Measurements from ENCODE around the gene ACCSL.

DNA sequence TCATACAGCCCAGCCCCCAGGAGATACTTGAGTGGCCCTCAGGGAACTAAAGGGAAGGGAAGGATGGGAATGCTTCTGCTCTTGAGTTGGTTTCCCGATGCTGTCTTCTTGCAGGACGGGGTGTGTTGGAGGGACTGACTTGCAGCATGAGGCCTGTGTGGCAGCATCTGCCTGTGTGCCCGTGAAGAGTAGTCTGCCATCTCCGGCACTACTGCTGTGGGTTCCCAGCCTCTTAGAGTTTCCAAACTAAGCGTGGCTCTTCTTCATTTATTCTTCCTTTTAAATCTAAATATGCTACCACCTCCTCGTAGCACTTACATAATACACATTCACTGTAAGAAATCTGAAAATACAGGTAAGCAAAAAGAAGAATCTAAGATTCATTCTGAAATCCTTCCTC is 60.5 kb downstream of the ACCSL start:
- TF ChIP-seq, protein P1, sequence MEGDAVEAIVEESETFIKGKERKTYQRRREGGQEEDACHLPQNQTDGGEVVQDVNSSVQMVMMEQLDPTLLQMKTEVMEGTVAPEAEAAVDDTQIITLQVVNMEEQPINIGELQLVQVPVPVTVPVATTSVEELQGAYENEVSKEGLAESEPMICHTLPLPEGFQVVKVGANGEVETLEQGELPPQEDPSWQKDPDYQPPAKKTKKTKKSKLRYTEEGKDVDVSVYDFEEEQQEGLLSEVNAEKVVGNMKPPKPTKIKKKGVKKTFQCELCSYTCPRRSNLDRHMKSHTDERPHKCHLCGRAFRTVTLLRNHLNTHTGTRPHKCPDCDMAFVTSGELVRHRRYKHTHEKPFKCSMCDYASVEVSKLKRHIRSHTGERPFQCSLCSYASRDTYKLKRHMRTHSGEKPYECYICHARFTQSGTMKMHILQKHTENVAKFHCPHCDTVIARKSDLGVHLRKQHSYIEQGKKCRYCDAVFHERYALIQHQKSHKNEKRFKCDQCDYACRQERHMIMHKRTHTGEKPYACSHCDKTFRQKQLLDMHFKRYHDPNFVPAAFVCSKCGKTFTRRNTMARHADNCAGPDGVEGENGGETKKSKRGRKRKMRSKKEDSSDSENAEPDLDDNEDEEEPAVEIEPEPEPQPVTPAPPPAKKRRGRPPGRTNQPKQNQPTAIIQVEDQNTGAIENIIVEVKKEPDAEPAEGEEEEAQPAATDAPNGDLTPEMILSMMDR (IDR thresholded peaks at IDR 0.05) = no peak
- TF ChIP-seq JUND (IDR thresholded peaks at IDR 0.05) (no peak), RCOR1 (IDR thresholded peaks at IDR 0.05; ENCODE audit: low read length) (no peak), EZH2phosphoT487 (IDR thresholded peaks at IDR 0.05; ENCODE audit: borderline replicate concordance, low read depth) (no peak), POLR2AphosphoS5 (IDR thresholded peaks at IDR 0.05; ENCODE audit: low read depth, low read length) (no peak), EP300 (IDR thresholded peaks at IDR 0.05; ENCODE audit: borderline replicate concordance in 1 of 2, low read depth in 1 of 2, low read length in 1 of 2) (no peak), MXI1 (IDR thresholded peaks at IDR 0.05; ENCODE audit: low read depth, low read length) (no peak), RXRA (IDR thresholded peaks at IDR 0.05; ENCODE audit: borderline replicate concordance, low read depth) (no peak), SIN3A (IDR thresholded peaks at IDR 0.05; ENCODE audit: borderline replicate concordance, low read depth, low read length) (no peak), YY1 (IDR thresholded peaks at IDR 0.05; ENCODE audit: low read depth) (no peak), TAF1 (IDR thresholded peaks at IDR 0.05; ENCODE audit: borderline replicate concordance, low read depth, low read length) (no peak)
- TF ChIP-seq, protein P2, sequence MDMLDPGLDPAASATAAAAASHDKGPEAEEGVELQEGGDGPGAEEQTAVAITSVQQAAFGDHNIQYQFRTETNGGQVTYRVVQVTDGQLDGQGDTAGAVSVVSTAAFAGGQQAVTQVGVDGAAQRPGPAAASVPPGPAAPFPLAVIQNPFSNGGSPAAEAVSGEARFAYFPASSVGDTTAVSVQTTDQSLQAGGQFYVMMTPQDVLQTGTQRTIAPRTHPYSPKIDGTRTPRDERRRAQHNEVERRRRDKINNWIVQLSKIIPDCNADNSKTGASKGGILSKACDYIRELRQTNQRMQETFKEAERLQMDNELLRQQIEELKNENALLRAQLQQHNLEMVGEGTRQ (IDR thresholded peaks at IDR 0.05; ENCODE audit: borderline replicate concordance, low read depth, low read length) = no peak
